ENCODE measurements around the gene PLCL1. TPM values are rescaled to one million over a fixed set of nuclear protein-coding genes. Genes with fewer than 3 reads are reported as not detected.

The PLCL1 gene
- total and polyA plus RNA-seq, 2 donors (not counting 3 experiments of a cell fraction or from before 2014, with no cell fraction given): 0.79 to 3.4 TPM

DNA sequence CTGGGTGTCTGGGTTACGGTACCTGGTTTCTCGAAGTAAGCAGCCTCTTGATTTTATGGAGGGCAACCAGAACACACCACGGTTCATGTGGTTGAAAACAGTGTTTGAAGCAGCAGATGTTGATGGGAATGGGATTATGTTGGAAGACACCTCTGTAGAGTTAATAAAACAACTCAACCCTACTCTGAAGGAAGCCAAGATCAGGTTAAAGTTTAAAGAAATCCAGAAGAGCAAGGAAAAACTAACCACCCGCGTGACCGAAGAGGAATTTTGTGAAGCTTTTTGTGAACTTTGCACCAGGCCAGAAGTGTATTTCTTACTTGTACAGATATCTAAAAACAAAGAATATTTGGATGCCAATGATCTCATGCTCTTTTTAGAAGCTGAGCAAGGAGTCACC is 279.8 kb downstream of the PLCL1 start:
- Histone ChIP-seq H3K27ac (ENCODE audit: insufficient read depth, low read depth, low read length) (no peak overlapping the region), H3K9me3 (replicated peaks; ENCODE audit: control insufficient read depth, insufficient read depth, low read length) (no peaks in the 10 kb centered on the region), H2AFZ (ENCODE audit: low read depth, low read length) (no peak overlapping the region), H3K9ac (replicated peaks; ENCODE audit: extremely low read depth, insufficient read depth, low read length) (no peak overlapping the region), H3K9me1 (replicated peaks; ENCODE audit: control insufficient read depth, extremely low read depth, insufficient read depth, low read length) (no peaks in the 10 kb centered on the region), H3K27me3 (ENCODE audit: control insufficient read depth in 2 of 2, insufficient read depth in 2 of 2, low read length in 2 of 2) (no peaks in the 10 kb centered on the region), H3K36me3 (ENCODE audit: control insufficient read depth in 2 of 2, extremely low read depth in 1 of 2, insufficient read depth in 2 of 2, low read length in 2 of 2) (no peaks in the 10 kb centered on the region), H4K20me1 (replicated peaks; ENCODE audit: control insufficient read depth, extremely low read depth, insufficient read depth, low read length) (no peaks in the 10 kb centered on the region), H3K79me2 (ENCODE audit: control insufficient read depth, insufficient read depth, low read length) (no peaks in the 10 kb centered on the region), H3K4me3 (replicated peaks in 1 of 3; ENCODE audit: insufficient read depth in 1 of 3, low read depth in 1 of 3, low read length in 3 of 3) (no peak overlapping the region), H3K4me1 (ENCODE audit: control insufficient read depth, extremely low read depth, insufficient read depth, low read length) (no peaks in the 10 kb centered on the region), H3K4me2 (ENCODE audit: insufficient read depth, low read length) (no peak overlapping the region)
- no peak for TF ChIP-seq POLR2AphosphoS5 (IDR thresholded peaks at IDR 0.05; ENCODE audit: insufficient read depth, low read depth, low read length)
- no peak for TF ChIP-seq EZH2 (IDR thresholded peaks at IDR 0.05; ENCODE audit: borderline replicate concordance, low read depth, low read length, severe bottlenecking)
- TF ChIP-seq GATA2 (IDR thresholded peaks at IDR 0.05; ENCODE audit: insufficient read depth, insufficient read length, low read depth, low read length): no peak
- TF ChIP-seq, protein P1, sequence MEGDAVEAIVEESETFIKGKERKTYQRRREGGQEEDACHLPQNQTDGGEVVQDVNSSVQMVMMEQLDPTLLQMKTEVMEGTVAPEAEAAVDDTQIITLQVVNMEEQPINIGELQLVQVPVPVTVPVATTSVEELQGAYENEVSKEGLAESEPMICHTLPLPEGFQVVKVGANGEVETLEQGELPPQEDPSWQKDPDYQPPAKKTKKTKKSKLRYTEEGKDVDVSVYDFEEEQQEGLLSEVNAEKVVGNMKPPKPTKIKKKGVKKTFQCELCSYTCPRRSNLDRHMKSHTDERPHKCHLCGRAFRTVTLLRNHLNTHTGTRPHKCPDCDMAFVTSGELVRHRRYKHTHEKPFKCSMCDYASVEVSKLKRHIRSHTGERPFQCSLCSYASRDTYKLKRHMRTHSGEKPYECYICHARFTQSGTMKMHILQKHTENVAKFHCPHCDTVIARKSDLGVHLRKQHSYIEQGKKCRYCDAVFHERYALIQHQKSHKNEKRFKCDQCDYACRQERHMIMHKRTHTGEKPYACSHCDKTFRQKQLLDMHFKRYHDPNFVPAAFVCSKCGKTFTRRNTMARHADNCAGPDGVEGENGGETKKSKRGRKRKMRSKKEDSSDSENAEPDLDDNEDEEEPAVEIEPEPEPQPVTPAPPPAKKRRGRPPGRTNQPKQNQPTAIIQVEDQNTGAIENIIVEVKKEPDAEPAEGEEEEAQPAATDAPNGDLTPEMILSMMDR (IDR thresholded peaks at IDR 0.05; ENCODE audit: extremely low read depth in 1 of 2, insufficient read depth in 1 of 2, low read depth in 1 of 2, low read length in 2 of 2): no peak
- TF ChIP-seq, protein P2, sequence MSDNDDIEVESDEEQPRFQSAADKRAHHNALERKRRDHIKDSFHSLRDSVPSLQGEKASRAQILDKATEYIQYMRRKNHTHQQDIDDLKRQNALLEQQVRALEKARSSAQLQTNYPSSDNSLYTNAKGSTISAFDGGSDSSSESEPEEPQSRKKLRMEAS (IDR thresholded peaks at IDR 0.05; ENCODE audit: insufficient read depth, insufficient read length): no peak
- TF ChIP-seq POLR2A (IDR thresholded peaks at IDR 0.05; ENCODE audit: low read depth, low read length): no peak
- no peak for TF ChIP-seq MYC (IDR thresholded peaks at IDR 0.05; ENCODE audit: low read depth, low read length)
- ChIA-PET POLR2A (no interaction called here), CTCF (interaction anchor here (1.1 kb wide), 1 partner anchor 18 kb away, joined by 3 read pairs; no protein-coding TSS in a partner anchor)
- dilution Hi-C loops (cut with MboI; ENCODE audit: extremely low pct_ligation_motif_present, low sequenced_read_pairs) (no loop called here), intact Hi-C loops (cut with micrococcal nuclease) (no loop called here)
- DNase-seq (ENCODE audit: low read depth, low spot score) (no peak), FAIRE-seq (no peak)
- no TSS peak for BruUV-seq (replicated peaks)
